ELR (cell line): ENCODE data around the gene TUB.

ENCODE experiments used
- DNase-seq: peaks from one replicate; pipeline ENCODE4 v3.0.0-alpha.2; 2015; ENCODE audit warnings: low read depth

Gene TUB

GRCh38 chr11:8068605-8069221 lies 12.3 kb upstream of the TUB start:
- DNase-seq = peak; percentile 47

- no peak for DNase-seq
Measured at GRCh38 chr11:8069771-8070170, 11.2 kb upstream of the TUB start.

- peak; percentile 64 for DNase-seq
Measured at GRCh38 chr11:8070417-8071115, 10.4 kb upstream of the TUB start.

- DNase-seq = no peak
Measured at GRCh38 chr11:8071616-8072581, 9.1 kb upstream of the TUB start.

GRCh38 chr11:8075119-8075726 lies 5.8 kb upstream of the TUB start:
- peak; percentile 16 for DNase-seq

- no peak for DNase-seq
Measured at GRCh38 chr11:8079111-8079675, 1.8 kb upstream of the TUB start.

GRCh38 chr11:8080069-8080670 lies 841 bp upstream of the TUB start:
- DNase-seq = no peak

- DNase-seq = peak; percentile 10
Measured at GRCh38 chr11:8081591-8082250, 710 bp downstream of the TUB start.

GRCh38 chr11:8082391-8083087 lies 1.5 kb downstream of the TUB start:
- DNase-seq = no peak

- DNase-seq = no peak
Measured at GRCh38 chr11:8083088-8083395, 2.0 kb downstream of the TUB start.

- no peak for DNase-seq
Measured at GRCh38 chr11:8083871-8084281, 2.9 kb downstream of the TUB start.

- DNase-seq = no peak
Measured at GRCh38 chr11:8084352-8084751, 3.3 kb downstream of the TUB start.

GRCh38 chr11:8085011-8085645 lies 4.1 kb downstream of the TUB start:
- no peak for DNase-seq

- no peak for DNase-seq
Measured at GRCh38 chr11:8086001-8086479, 5.0 kb downstream of the TUB start.

- DNase-seq = no peak
Measured at GRCh38 chr11:8086571-8086970, 5.6 kb downstream of the TUB start.

- no peak for DNase-seq
Measured at GRCh38 chr11:8087185-8087584, 6.2 kb downstream of the TUB start.

GRCh38 chr11:8087756-8088155 lies 6.7 kb downstream of the TUB start:
- DNase-seq = no peak

GRCh38 chr11:8089791-8090510 lies 8.9 kb downstream of the TUB start:
- DNase-seq = no peak

- peak; percentile 51 for DNase-seq
Measured at GRCh38 chr11:8090756-8091155, 9.7 kb downstream of the TUB start.
